Measurements from ENCODE around the gene ANKS1B. TPM values are rescaled to one million over a fixed set of nuclear protein-coding genes. Genes with fewer than 3 reads are reported as not detected.

ANKS1B gene
- total RNA-seq, 1 donor from 2014 or later = 5.6 TPM

DNA sequence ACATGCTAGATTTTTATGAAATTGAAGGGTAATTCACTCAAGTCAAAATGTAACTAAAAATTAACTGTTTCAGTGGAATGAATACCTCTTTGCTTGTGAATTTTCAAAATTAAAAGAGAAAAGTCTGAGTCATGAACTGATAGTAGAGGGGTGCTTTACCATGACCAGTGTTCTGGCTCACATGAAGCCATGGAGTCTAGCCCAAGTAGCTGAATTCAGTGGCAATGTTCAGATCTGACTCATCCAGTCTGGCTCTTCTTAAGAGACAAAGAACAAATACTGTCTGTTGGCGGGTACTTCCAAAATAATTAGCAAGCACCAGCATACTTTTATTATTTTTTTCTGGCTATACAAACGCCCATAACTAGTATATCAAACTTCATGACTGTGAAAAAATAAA, 703.5 kb downstream of the ANKS1B start:
- Mint-ChIP-seq H3K27ac (ENCODE audit: unreplicated experiment) (no peak overlapping the region), H3K9me3 (peaks cover 5% of the 10 kb centered on the region), H3K4me3 (no peak overlapping the region), H3K4me1 (peaks cover 13% of the 10 kb centered on the region), H3K27me3 (ENCODE audit: low read depth) (no peaks in the 10 kb centered on the region), H3K36me3 (ENCODE audit: low read depth) (no peaks in the 10 kb centered on the region)
- no peak for DNase-seq (ENCODE audit: low read depth, low spot score)
- TF ChIP-seq, protein P1, sequence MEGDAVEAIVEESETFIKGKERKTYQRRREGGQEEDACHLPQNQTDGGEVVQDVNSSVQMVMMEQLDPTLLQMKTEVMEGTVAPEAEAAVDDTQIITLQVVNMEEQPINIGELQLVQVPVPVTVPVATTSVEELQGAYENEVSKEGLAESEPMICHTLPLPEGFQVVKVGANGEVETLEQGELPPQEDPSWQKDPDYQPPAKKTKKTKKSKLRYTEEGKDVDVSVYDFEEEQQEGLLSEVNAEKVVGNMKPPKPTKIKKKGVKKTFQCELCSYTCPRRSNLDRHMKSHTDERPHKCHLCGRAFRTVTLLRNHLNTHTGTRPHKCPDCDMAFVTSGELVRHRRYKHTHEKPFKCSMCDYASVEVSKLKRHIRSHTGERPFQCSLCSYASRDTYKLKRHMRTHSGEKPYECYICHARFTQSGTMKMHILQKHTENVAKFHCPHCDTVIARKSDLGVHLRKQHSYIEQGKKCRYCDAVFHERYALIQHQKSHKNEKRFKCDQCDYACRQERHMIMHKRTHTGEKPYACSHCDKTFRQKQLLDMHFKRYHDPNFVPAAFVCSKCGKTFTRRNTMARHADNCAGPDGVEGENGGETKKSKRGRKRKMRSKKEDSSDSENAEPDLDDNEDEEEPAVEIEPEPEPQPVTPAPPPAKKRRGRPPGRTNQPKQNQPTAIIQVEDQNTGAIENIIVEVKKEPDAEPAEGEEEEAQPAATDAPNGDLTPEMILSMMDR (conservative IDR thresholded peaks at IDR 0.05) = no peak

DNA sequence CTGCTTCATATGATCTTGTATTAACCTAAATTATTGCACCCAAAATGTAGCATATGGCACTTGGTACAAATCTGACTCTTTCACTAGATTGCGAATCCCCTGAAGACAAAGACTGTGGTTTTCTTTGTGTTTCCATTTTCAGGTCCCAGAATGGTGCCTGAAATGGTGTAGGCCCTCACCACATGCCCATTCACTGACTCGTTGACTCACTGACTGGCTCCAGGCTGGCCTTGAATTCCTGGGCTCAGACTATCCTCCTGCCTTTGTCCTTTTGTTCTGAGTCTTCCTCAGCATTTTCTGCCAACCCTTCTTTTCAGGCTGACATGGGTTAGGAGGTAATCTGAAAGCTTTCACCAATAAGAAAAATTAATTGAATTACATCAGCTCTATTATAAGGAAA, 705.8 kb downstream of the ANKS1B start:
- Mint-ChIP-seq H3K27me3 (ENCODE audit: low read depth) (no peaks in the 10 kb centered on the region), H3K4me3 (no peak overlapping the region), H3K9me3 (peaks cover 11% of the 10 kb centered on the region), H3K27ac (ENCODE audit: unreplicated experiment) (no peak overlapping the region), H3K4me1 (peaks cover 8% of the 10 kb centered on the region), H3K36me3 (ENCODE audit: low read depth) (peaks cover 7% of the 10 kb centered on the region)
- TF ChIP-seq, protein P1 (conservative IDR thresholded peaks at IDR 0.05) = no peak
- no peak for DNase-seq (ENCODE audit: low read depth, low spot score)

DNA sequence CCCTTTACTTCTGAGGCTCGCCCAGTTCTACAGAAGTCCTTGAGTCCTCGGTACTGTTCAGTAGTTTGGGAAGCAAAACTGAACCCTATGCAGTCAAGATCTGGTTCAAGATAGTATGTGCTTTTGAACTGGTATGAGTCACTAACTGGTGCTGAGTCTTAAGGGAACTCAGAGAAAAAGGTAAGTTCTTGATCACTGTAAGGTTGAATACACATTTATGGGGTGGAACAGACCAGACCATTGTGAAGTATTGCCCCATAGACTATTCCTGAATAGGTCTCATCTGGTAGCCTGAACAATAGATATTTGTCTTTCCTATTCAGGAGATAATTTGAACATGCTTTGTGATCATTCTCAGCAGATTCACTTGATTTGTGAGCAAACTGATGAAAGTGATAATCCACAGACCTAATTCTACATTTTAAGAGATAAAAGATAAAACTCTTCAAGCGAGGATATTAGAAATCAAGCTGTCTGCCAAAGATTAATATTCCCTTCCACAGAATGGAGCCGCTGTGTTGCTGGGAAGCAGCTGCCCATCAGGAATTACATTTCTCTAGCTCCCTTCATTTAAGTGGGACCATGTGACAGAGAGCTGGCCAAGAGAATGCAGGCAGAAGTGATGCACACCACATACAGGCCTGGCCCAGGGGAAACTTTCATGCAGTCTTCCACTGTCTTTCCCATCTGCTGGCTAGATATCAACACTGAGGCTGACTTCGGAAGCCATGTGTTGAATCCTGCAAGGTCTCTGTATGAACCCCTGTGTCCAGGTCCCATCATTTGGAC, 707.0 kb downstream of the ANKS1B start:
- no peak overlapping the region for H3K27ac Mint-ChIP-seq (ENCODE audit: unreplicated experiment)
- no peak for DNase-seq (ENCODE audit: low read depth, low spot score)
- peaks cover 7% of the 10 kb centered on the region for H3K36me3 Mint-ChIP-seq (ENCODE audit: low read depth)
- peaks cover 11% of the 10 kb centered on the region for H3K9me3 Mint-ChIP-seq
- H3K27me3 Mint-ChIP-seq (ENCODE audit: low read depth) = no peaks in the 10 kb centered on the region
- H3K4me1 Mint-ChIP-seq = peaks cover 8% of the 10 kb centered on the region
- no peak overlapping the region for H3K4me3 Mint-ChIP-seq
- TF ChIP-seq, protein P1 (conservative IDR thresholded peaks at IDR 0.05) = no peak

DNA sequence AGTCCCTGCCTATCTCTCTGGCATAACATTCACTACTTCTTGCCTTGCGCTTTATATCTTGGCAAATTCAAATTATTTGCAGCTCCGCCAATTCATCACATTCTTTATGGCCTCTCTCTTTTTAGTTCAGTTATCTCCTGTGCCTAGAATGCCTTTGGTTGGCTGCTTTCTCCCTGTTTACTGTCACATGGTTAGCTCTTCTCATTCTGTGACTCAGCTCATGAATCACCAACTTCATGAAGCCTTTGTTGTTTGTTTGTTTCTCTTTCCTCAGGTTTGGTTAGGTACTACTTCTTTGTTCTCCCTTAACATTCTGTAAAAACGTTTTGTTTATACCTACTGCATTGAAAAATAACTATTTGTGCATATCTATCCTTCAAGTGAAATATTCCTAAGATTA, 713.7 kb downstream of the ANKS1B start:
- Mint-ChIP-seq H3K4me1 (peaks cover 5% of the 10 kb centered on the region), H3K9me3 (peaks cover 21% of the 10 kb centered on the region), H3K27me3 (ENCODE audit: low read depth) (no peaks in the 10 kb centered on the region), H3K27ac (ENCODE audit: unreplicated experiment) (no peak overlapping the region), H3K36me3 (ENCODE audit: low read depth) (peaks cover 13% of the 10 kb centered on the region), H3K4me3 (no peak overlapping the region)
- TF ChIP-seq, protein P1 (conservative IDR thresholded peaks at IDR 0.05) = no peak
- DNase-seq (ENCODE audit: low read depth, low spot score) = no peak

DNA sequence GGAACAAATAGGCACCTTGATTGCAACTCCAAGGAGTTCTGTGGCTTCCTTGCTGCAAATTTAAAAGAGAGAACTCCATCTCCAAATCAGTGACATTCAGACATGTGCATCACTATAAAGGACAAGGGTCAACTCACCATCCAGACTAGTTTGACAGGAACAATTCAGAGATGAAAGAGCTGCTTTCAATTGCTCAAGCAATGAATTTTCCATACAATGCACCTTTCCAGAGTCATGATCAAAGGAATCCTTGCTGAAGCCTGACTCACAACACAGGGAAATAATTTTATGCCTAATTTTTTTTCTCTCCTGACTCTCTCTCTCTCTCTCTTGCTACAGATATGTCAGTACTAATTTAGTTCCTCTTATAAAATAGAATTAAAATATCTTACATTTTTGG, 717.7 kb downstream of the ANKS1B start:
- Mint-ChIP-seq H3K9me3 (peaks cover 16% of the 10 kb centered on the region), H3K4me3 (no peak overlapping the region), H3K27ac (ENCODE audit: unreplicated experiment) (no peak overlapping the region), H3K4me1 (peaks cover 6% of the 10 kb centered on the region), H3K27me3 (ENCODE audit: low read depth) (no peaks in the 10 kb centered on the region), H3K36me3 (ENCODE audit: low read depth) (peaks cover 11% of the 10 kb centered on the region)
- DNase-seq (ENCODE audit: low read depth, low spot score) = no peak
- TF ChIP-seq, protein P1 (conservative IDR thresholded peaks at IDR 0.05) = no peak
